ENCODE results near the gene PLEKHG2. TPM values are rescaled to one million over a fixed set of nuclear protein-coding genes. Genes with fewer than 3 reads are reported as not detected.
A peak's percentile ranks its signal among the peaks of the same experiment; 100 is the strongest.

The PLEKHG2 gene
- total RNA-seq, 4 donors from 2014 or later, result 6.4 to 29.9 (median 7.7) TPM

DNA sequence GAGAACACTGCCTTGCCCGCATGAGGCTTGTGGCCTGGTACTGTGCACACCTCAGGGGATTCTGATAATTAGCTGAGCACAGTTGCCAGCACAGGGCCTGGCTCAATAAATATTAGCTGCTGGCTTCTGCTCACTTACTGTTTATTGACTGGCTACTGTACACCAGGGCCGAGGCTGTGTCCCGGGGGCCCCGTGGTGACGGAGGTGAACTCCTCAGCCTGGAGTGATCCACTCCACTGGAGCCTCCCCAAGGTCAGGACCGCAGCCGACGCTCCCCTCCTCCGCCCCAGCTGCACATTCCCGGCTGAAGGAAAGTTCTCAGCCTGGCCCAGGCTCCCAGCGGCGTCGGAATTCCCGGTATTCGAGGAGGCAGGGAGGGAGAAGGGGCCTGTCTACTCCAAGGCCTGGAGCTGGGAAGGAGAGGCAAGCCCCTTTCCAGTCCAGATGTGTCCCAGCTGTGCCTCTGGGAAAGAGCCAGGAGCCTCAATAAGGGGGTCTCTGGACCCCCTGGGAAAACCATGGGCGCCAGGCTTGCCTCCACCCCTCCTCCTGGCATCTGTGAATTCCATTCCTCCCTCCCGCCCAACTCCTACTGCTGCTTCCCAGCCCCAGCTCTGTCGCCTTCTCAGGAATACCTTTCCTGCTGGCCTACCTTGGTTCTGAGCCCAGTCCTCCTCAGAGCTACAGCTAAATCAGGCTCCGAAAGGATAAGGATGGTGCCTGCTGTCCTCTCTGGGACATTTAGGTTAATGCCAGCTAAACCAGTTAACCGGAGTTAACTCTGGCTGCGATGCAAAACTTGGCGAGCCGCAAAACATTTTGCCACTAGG is 16.0 kb downstream of the PLEKHG2 start:
- peak overlapping the region; percentile 40 for H3K27ac ChIP-seq
- no peaks in the 10 kb centered on the region for H3K9me3 ChIP-seq
- H3K27me3 ChIP-seq, result no peaks in the 10 kb centered on the region
- WGBS, result 34% methylated on average over 14 of the region's 23 CpGs
- no peak overlapping the region for H3K4me3 ChIP-seq
- no peak for DNase-seq (ENCODE audit: low spot score in 2 of 2)
- TF ChIP-seq EP300 (IDR thresholded peaks at IDR 0.05) (no peak), POLR2AphosphoS5 (IDR thresholded peaks at IDR 0.05) (no peak), POLR2A (IDR thresholded peaks at IDR 0.05) (no peak)
- TF ChIP-seq, protein P1, sequence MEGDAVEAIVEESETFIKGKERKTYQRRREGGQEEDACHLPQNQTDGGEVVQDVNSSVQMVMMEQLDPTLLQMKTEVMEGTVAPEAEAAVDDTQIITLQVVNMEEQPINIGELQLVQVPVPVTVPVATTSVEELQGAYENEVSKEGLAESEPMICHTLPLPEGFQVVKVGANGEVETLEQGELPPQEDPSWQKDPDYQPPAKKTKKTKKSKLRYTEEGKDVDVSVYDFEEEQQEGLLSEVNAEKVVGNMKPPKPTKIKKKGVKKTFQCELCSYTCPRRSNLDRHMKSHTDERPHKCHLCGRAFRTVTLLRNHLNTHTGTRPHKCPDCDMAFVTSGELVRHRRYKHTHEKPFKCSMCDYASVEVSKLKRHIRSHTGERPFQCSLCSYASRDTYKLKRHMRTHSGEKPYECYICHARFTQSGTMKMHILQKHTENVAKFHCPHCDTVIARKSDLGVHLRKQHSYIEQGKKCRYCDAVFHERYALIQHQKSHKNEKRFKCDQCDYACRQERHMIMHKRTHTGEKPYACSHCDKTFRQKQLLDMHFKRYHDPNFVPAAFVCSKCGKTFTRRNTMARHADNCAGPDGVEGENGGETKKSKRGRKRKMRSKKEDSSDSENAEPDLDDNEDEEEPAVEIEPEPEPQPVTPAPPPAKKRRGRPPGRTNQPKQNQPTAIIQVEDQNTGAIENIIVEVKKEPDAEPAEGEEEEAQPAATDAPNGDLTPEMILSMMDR (IDR thresholded peaks at IDR 0.05), result no peak
- H3K4me1 ChIP-seq, result peaks cover 16% of the 10 kb centered on the region
- H3K36me3 ChIP-seq, result peaks cover 34% of the 10 kb centered on the region

DNA sequence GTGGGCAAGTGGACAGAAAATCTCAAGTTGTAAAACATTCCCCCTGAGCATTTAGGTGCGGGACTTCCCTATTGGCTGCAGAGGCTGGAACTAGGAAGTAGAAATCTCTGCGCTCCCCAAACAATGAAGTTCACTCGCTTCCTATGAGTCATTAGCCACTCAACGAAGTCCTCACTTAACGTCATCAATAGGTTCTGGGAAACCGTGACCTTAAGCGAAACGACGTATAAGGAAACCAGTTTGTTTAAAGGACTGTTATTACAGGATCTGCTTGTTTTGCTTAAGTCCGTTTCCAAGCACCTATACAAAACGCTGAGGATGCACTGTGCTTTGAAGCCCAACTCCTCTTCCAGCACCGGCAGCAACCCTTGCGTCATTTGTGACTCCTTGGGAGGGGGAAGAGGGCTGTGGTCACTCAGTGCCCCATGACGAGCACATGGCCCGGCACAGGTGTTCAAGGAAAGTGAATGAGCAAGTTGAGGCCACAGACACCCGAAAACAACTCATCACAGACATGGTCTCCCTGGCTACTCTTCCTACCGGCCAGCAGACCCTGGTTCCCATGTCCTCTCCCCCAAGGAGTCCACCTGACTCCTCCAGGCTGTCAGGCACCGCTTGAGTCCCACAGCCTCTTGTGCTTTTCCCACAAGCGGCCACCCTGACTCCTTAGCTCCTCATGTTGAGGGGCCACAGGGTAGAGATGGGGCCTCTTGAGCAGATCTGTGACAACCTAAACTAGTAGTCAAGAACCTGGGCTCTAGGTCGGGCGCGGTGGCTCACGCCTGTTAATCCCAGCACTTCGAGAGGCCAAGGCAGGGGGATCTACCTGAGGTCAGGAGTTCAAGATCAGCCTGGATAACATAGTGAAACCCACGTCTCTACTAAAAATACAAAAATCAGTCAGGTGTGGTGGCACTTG is 18.5 kb downstream of the PLEKHG2 start:
- Histone ChIP-seq H3K4me3 (no peak overlapping the region), H3K27me3 (no peaks in the 10 kb centered on the region), H3K9me3 (no peaks in the 10 kb centered on the region), H3K4me1 (peaks cover 34% of the 10 kb centered on the region), H3K36me3 (peaks cover 32% of the 10 kb centered on the region), H3K27ac (peak overlapping the region; percentile 82)
- TF ChIP-seq POLR2A (IDR thresholded peaks at IDR 0.05) (no peak), EP300 (IDR thresholded peaks at IDR 0.05) (peak; percentile 9), POLR2AphosphoS5 (IDR thresholded peaks at IDR 0.05) (peak in 2 of 3 donors; percentile 23 to 54)
- TF ChIP-seq, protein P1 (IDR thresholded peaks at IDR 0.05), result no peak
- DNase-seq (ENCODE audit: low spot score in 2 of 2), result no peak
- WGBS, result 61% methylated on average over 15 of the region's 25 CpGs

DNA sequence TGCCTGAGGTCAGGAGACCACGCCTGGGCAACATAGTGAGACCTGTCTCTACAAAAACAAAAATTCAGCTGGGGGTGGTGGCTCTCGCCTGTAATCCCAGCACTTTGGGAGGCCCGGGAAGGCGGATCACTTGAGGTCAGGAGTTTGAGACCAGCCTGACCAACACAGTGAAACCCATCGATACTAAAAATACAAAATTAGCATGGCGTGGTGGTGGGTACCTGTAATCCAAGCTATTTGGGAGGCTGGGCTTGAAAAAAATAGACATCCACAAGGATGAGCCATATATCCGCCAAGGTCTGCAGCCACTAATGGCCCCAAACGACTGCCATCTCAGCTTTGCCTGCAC is 20.2 kb downstream of the PLEKHG2 start:
- no peak overlapping the region for H3K4me3 ChIP-seq
- peaks cover 44% of the 10 kb centered on the region for H3K4me1 ChIP-seq
- peaks cover 32% of the 10 kb centered on the region for H3K36me3 ChIP-seq
- no peaks in the 10 kb centered on the region for H3K9me3 ChIP-seq
- H3K27ac ChIP-seq, result no peak overlapping the region
- DNase-seq (ENCODE audit: low spot score in 2 of 2), result no peak
- TF ChIP-seq POLR2A (IDR thresholded peaks at IDR 0.05) (no peak), POLR2AphosphoS5 (IDR thresholded peaks at IDR 0.05) (no peak), EP300 (IDR thresholded peaks at IDR 0.05) (no peak)
- TF ChIP-seq, protein P1 (IDR thresholded peaks at IDR 0.05), result no peak
- WGBS, result 92% methylated on average over 8 of the region's 8 CpGs
- H3K27me3 ChIP-seq, result no peaks in the 10 kb centered on the region

DNA sequence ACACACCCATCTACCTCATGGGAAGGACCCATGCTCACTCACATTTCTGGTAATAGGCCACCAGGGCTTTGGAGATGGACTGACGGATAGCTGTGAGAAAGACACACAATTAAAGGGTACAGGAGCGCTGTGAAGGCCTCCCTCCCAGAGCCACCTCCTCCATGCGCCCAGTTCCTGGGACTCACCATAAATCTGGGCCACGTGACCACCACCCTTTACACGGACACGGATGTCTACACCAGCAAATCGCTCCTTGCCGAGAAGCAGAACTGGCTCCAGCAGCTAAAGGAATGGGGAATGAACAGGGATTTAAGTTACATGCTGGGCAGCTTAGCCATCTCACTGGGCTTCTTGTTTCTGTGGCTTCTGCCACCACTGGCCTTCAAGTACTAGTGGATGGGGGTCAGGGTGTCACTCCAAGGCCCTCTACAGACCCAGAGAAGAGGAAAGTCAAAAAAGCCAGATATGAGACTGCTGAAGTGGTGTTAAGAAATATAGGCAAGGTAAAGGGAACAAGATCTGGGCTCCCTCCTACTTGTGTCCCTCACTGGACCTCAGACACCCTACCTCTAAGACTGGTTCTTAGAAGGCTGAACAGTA is 21.1 kb downstream of the PLEKHG2 start:
- TF ChIP-seq POLR2AphosphoS5 (IDR thresholded peaks at IDR 0.05) (no peak), EP300 (IDR thresholded peaks at IDR 0.05) (no peak), POLR2A (IDR thresholded peaks at IDR 0.05) (no peak)
- TF ChIP-seq, protein P1 (IDR thresholded peaks at IDR 0.05), result no peak
- Histone ChIP-seq H3K27me3 (no peaks in the 10 kb centered on the region), H3K27ac (no peak overlapping the region), H3K4me3 (no peak overlapping the region), H3K9me3 (no peaks in the 10 kb centered on the region), H3K4me1 (peaks cover 39% of the 10 kb centered on the region), H3K36me3 (peaks cover 32% of the 10 kb centered on the region)
- DNase-seq (ENCODE audit: low spot score in 2 of 2), result no peak
- WGBS, result 97% methylated on average over 8 of the region's 8 CpGs
